Uterus (tissue), 2 donors: ENCODE data around the gene NLGN1.

Experiments
- CTCF ChIP-seq, 4 experiments: fragments of 200-600 bp in 2 of 4; fragments of 450-650 bp in 2 of 4; sonication (generic) in 2 of 4; IDR thresholded peaks; one replicate each; pipeline ENCODE4 v1.5.1; 2016 to 2019; ENCODE audit warnings: antibody characterized with exemption in 4 of 4, mild to moderate bottlenecking in 2 of 4, moderate library complexity in 1 of 4
- POLR2A ChIP-seq, 2 donors: fragments of 450-650 bp; IDR thresholded peaks; one replicate each; pipeline ENCODE4 v1.6.1; 2016; ENCODE audit warnings: antibody characterized with exemption in 2 of 2, mild to moderate bottlenecking in 1 of 2, moderate library complexity in 1 of 2

- TF ChIP-seq CTCF (IDR thresholded peaks at IDR 0.05) (no peak), POLR2A (IDR thresholded peaks at IDR 0.05) (no peak)
Observed at GRCh38 chr3:173887888-173888287, 490.3 kb downstream of the NLGN1 start.
